K562 (cell line): ENCODE measurements around the gene CARD9. TPM values are rescaled to one million over a fixed set of nuclear protein-coding genes. Genes with fewer than 3 reads are reported as not detected.

Experiments used
- ASH1L ChIP-seq: fragments of 450-650 bp; IDR thresholded peaks from 2 replicates; pipeline ENCODE4 v1.6.1; 2018; ENCODE audit warnings: borderline replicate concordance, mild to moderate bottlenecking, low read depth; ENCODE audit not compliant: partially characterized antibody
- CBX3 ChIP-seq, 2 experiments: IDR thresholded peaks; 1 replicate in 1 of 2; 2 replicates in 1 of 2; pipeline ENCODE4 v1.6.1; 2012; ENCODE audit warnings: inconsistent platforms in 2 of 2, low read length in 2 of 2, borderline replicate concordance in 1 of 2, control low read depth in 1 of 2
- CEBPB ChIP-seq: fragments of 450-650 bp; IDR thresholded peaks from 2 replicates; pipeline ENCODE4 v1.6.1; 2016; ENCODE audit warnings: missing genetic modification characterization, missing compliant biosample characterization
- SMAD4 ChIP-seq: fragments of 250-450 bp; sonication (Bioruptor Pico); conservative IDR thresholded peaks from 2 replicates; pipeline ENCODE4 v1.8.0; 2021; ENCODE audit warnings: inconsistent platforms, mild to moderate bottlenecking, moderate library complexity
- TCF3 ChIP-seq: sonication (generic); formaldehyde crosslinking; IDR thresholded peaks from 2 replicates; pipeline ENCODE4 v1.4.0; 2020; ENCODE audit warnings: mild to moderate bottlenecking, missing genetic modification reagents
- TCFL5 ChIP-seq: fragments of 250-450 bp; sonication (Bioruptor Pico); conservative IDR thresholded peaks from 2 replicates; pipeline ENCODE4 v1.6.1; 2021; ENCODE audit warnings: mild to moderate bottlenecking, moderate library complexity, matching md5 sums
- ZBTB9 ChIP-seq: fragments of 450-650 bp; formaldehyde crosslinking; IDR thresholded peaks from 2 replicates; pipeline ENCODE4 v1.4.0; 2020; ENCODE audit warnings: mild to moderate bottlenecking, moderate library complexity
- ZNF395 ChIP-seq: fragments of 200-800 bp; sonication (Bioruptor generic); IDR thresholded peaks from 2 replicates; pipeline ENCODE4 v1.6.1; 2017; ENCODE audit warnings: missing genetic modification characterization, missing compliant biosample characterization
- ZNF407 ChIP-seq: fragments of 450-650 bp; IDR thresholded peaks from 2 replicates; pipeline ENCODE4 v1.6.1; 2016; ENCODE audit warnings: low read depth
- ZNF592 ChIP-seq: fragments of 450-650 bp; IDR thresholded peaks from 2 replicates; pipeline ENCODE4 v1.6.1; 2017; ENCODE audit warnings: antibody characterized with exemption, mild to moderate bottlenecking
- polyA plus RNA-seq, 8 experiments: library from polyadenylated mRNA; depleted of rRNA in 4 of 8; stranded (reverse) in 5 of 8; unstranded in 3 of 8; fragments of >200 nt; fragmentation: Nextera tagmentation in 2 of 8; fragmentation: Illumina TruSeq in 1 of 8; extraction: Ambion mirVana in 2 of 8; extraction: Trizol in 1 of 8; gene quantifications; 2 replicates each; pipeline versions ENCODE4 v1.2.1 to v1.2.3, GENCODE V29; 2011 to 2014; ENCODE audit warnings: inconsistent platforms in 1 of 8, missing spikeins in 1 of 8
- total RNA-seq, 7 experiments: library from RNA; depleted of rRNA in 6 of 7; stranded (reverse); fragments of >200 nt in 6 of 7; fragmentation: Illumina TruSeq in 2 of 7; extraction: Trizol in 2 of 7; gene quantifications; 2 replicates each; pipeline versions ENCODE4 v1.2.1 to v1.2.3, GENCODE V29; 2011 to 2021; ENCODE audit warnings: low replicate concordance in 1 of 7

The CARD9 gene
- total and polyA plus RNA-seq, 9 of the 15 experiments (the other 6 are each of a cell fraction or from before 2014, with no cell fraction given) = 1.7 to 53.0 (median 9.7) TPM

- TF ChIP-seq ZNF407 (no peak), TCF3 (CRISPR knock-in tag) (peak; percentile 46; the same call in 1 of the 2 replicates), TCFL5 (CRISPR knock-in tag) (no peak), CBX3 (IDR thresholded peaks at IDR 0.05; ENCODE audit: borderline replicate concordance in 1 of 2, low read length in 2 of 2) (peak in 1 of 2 experiments; percentile 95; a peak in 2 of 3 replicates), CEBPB (no peak), ZBTB9 (CRISPR knock-in tag) (peak; percentile 65; the same call in 1 of the 2 replicates), ASH1L (no peak), ZNF592 (peak; percentile 94), SMAD4 (CRISPR knock-in tag) (peak; percentile 82), ZNF395 (CRISPR knock-in tag) (peak; percentile 76; the same call in 1 of the 2 replicates)
These were observed 10.1 kb downstream of the CARD9 start, which contains the start of gene DNLZ (continued) for GRCh38 chr9:136363106-136363948.
